Heart right ventricle (tissue), 16 donors: ENCODE results near the gene USH2A. TPM values are rescaled to one million over a fixed set of nuclear protein-coding genes. Genes with fewer than 3 reads are reported as not detected.

ENCODE experiments used
- ATAC-seq, 8 donors: fragments of 200-7000 bp; cut with Tn5 transposase; one replicate each; pipeline ENCODE4 v1.9.1; 2020; ENCODE audit warnings: mild to moderate bottlenecking in 8 of 8, moderate library complexity in 8 of 8, moderate number of reproducible peaks in 1 of 8
- DNase-seq, 2 donors: peaks; one replicate each; pipeline ENCODE4 v3.0.0-alpha.2; 2020
- H3K27ac ChIP-seq, 10 donors: fragments of 200-600 bp; sonication (generic) in 2 of 10; one replicate each; pipeline versions ENCODE4 v1.5.0 to v1.8.0; 2020 to 2022; ENCODE audit warnings: mild to moderate bottlenecking in 3 of 10
- H3K27me3 ChIP-seq, 7 donors: fragments of 200-600 bp; one replicate each; pipeline ENCODE4 v1.8.0; 2021 to 2022; ENCODE audit warnings: mild to moderate bottlenecking in 2 of 7
- H3K36me3 ChIP-seq, 9 donors: fragments of 200-600 bp; sonication (generic) in 1 of 9; one replicate each; pipeline versions ENCODE4 v1.5.0 to v1.8.0; 2020 to 2022; ENCODE audit warnings: mild to moderate bottlenecking in 2 of 9
- H3K4me1 ChIP-seq, 9 donors: fragments of 200-600 bp; sonication (generic) in 1 of 9; one replicate each; pipeline versions ENCODE4 v1.5.0 to v1.8.0; 2020 to 2022; ENCODE audit warnings: mild to moderate bottlenecking in 4 of 9
- H3K4me3 ChIP-seq, 10 donors: fragments of 200-600 bp; sonication (generic) in 2 of 10; one replicate each; pipeline versions ENCODE4 v1.5.0 to v1.8.0; 2020 to 2022; ENCODE audit warnings: mild to moderate bottlenecking in 7 of 10, moderate library complexity in 2 of 10
- H3K9me3 ChIP-seq, 11 donors: fragments of 200-600 bp in 10 of 11; sonication (generic) in 2 of 11; one replicate each; pipeline versions ENCODE4 v1.5.0 to v1.8.0; 2013 to 2022; ENCODE audit warnings: mild to moderate bottlenecking in 2 of 11, control low read depth in 1 of 11, moderate library complexity in 1 of 11
- WGBS, 2 donors: extraction: QIAGEN DNeasy Blood & Tissue Kit; methylation state at CpG; one replicate each; pipeline ENCODE4 v1.1.7; 2013; ENCODE audit warnings: inconsistent platforms in 1 of 2; 5-methylcytosine and 5-hydroxymethylcytosine counted together
- intact Hi-C, 10 donors: fragments of 100-400 bp; cut with DNase I; formaldehyde crosslinking; loops; one replicate each; pipeline versions ENCODE4 v1.11.1 to v1.14.2; 2022
- polyA plus RNA-seq, 2 donors: library from polyadenylated mRNA; stranded (reverse); fragments of 200-250 nt; gene quantifications; one replicate each; pipeline ENCODE4 v1.2.3, GENCODE V29; 2013
- total RNA-seq, 10 donors: library from RNA; stranded (reverse); fragmentation: NEBNext Ultra II Directional in 3 of 10; extraction: Animal tissue kit (Norgen Biotek cat#: 25700) in 3 of 10; gene quantifications; one replicate each; pipeline versions ENCODE4 v1.2.1 to v1.2.4, GENCODE V29; 2021 to 2023
- TF ChIP-seq, protein P1 (sequence below), 9 donors: fragments of 200-600 bp; sonication (generic) in 2 of 9; IDR thresholded peaks; one replicate each; pipeline versions ENCODE4 v1.5.0 to v1.8.0; 2021 to 2022; ENCODE audit warnings: antibody characterized with exemption in 9 of 9, mild to moderate bottlenecking in 5 of 9, moderate library complexity in 1 of 9
- donor health status: Arrhythmogenic right ventricular cardiomyopathy.
- donor health status: ischemic (EF 13 %, LVEDD 7.1; RV severe dilation, severe dysfunction).
- donor health status: healthy with polysubstance abuse.
- donor health status: DM: no; HTN: yes; CAD: no.
- donor health status: DM: no; HTN: no; CAD: no.
- donor health status: ischemic (EF 25% LVEDD 6.9; RV normal size, moderate dysfunction).
- donor health status: ischemic (EF 25% LVEDD 5.7; RV mildly dilated, moderate dysfunction).
- donor health status: healthy.
- donor health status: DM: yes; HTN: yes; CAD: no.
- donor health status: Ischemic cardiomyopathy.
- donor health status: ischemic (EF 35%, LVEDD 5.7; RV mildly dilated, moderate dysfunction).
- donor health status: nonischemic (EF 11% LVEDD 7.7; RV severe dilation, severe dysfunction).
- donor health status: DM: yes; HTN: yes; CAD: no.
- donor health status: PGD.
- donor health status: ischemic (EF 29% LVEDD 5.4; RV normal size, mild dysfunction).
- donor health status: nonischemic (EF 23%, LVEDD 6.1; RV moderate dilation, normal function).

Gene USH2A
- total and polyA plus RNA-seq, 12 donors: 0.01 to 4.9 (median 3.6) TPM

DNA sequence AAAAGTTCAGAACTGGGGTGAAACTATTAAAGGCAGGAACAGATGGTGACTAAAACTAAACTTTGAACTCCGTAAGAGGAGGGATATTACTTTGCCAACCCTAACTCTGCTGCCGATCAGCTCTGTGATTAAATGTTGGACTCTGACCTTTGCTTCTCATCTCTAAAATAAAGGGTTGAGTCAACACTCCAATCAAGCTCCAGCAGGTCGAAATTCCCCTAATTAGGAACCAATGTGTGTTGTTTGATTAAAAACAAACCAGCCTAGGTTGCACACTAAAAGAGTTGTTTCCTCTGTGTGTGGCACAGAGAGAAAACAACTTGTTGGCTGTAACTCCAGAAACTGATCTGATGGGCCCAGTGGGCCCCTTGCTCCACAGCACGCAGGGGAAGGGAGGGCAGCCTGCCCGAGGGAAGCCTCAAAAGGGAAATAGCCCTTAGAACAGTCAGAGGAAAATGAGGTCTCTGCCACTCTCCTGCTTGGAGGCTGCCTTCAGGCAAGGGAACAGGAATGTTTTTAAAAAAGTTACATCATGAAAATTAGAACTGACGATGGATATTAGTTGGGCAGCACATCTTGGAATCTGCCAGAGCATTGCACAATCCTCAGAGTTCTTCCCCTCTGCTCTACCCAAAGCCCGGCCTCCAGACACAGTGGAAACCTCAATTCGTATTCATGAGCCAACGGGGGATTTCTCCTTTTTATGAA lies 786.8 kb downstream of the USH2A start:
- WGBS, 2 donors: 59 to 71% methylated on average over 9 of the region's 9 CpGs
- Histone ChIP-seq H3K4me3 (no peak overlapping the region), H3K9me3 (no peaks in the 10 kb centered on the region), H3K4me1 (peaks cover 0 to 5% (median 0%) of the 10 kb centered on the region in 9 donors), H3K27ac (peak overlapping the region in 3 of 10 donors; percentile 2 to 31 (median 9)), H3K27me3 (peaks cover 0 to 6% (median 0%) of the 10 kb centered on the region in 7 donors), H3K36me3 (no peaks in the 10 kb centered on the region)
- DNase-seq: no peak
- ATAC-seq: peak in 7 of 8 donors; percentile 24 to 83 (median 53)
- intact Hi-C loops: no loop called here
- TF ChIP-seq, protein P1, sequence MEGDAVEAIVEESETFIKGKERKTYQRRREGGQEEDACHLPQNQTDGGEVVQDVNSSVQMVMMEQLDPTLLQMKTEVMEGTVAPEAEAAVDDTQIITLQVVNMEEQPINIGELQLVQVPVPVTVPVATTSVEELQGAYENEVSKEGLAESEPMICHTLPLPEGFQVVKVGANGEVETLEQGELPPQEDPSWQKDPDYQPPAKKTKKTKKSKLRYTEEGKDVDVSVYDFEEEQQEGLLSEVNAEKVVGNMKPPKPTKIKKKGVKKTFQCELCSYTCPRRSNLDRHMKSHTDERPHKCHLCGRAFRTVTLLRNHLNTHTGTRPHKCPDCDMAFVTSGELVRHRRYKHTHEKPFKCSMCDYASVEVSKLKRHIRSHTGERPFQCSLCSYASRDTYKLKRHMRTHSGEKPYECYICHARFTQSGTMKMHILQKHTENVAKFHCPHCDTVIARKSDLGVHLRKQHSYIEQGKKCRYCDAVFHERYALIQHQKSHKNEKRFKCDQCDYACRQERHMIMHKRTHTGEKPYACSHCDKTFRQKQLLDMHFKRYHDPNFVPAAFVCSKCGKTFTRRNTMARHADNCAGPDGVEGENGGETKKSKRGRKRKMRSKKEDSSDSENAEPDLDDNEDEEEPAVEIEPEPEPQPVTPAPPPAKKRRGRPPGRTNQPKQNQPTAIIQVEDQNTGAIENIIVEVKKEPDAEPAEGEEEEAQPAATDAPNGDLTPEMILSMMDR (IDR thresholded peaks at IDR 0.05): no peak

DNA sequence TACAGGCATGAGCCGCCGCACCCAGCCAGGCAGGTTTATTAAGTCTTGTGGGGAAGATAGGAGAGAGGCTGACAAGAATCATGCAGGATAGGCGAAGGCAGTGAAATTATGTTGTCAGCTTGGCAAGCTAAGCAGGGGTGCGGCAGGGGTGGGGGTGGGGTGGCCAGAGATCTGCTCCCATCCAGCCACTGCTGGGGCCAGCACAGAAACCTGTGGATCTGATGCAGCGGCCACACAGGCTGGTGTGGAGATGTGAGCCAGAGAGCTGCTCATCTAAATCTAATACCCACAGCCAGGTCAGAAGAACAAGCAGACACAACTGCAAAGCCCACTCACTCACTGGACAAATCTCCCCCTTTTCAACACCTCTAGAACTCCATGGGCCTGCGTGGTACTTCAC lies 787.4 kb downstream of the USH2A start:
- Histone ChIP-seq H3K36me3 (no peaks in the 10 kb centered on the region), H3K4me3 (no peak overlapping the region), H3K4me1 (peaks cover 0 to 5% (median 0%) of the 10 kb centered on the region in 9 donors), H3K27ac (no peak overlapping the region), H3K9me3 (no peaks in the 10 kb centered on the region), H3K27me3 (peaks cover 0 to 6% (median 0%) of the 10 kb centered on the region in 7 donors)
- intact Hi-C loops: no loop called here
- DNase-seq (no peak), ATAC-seq (no peak)
- WGBS, 2 donors: 87 to 90% methylated on average over 6 of the region's 6 CpGs
- TF ChIP-seq, protein P1 (IDR thresholded peaks at IDR 0.05): no peak

DNA sequence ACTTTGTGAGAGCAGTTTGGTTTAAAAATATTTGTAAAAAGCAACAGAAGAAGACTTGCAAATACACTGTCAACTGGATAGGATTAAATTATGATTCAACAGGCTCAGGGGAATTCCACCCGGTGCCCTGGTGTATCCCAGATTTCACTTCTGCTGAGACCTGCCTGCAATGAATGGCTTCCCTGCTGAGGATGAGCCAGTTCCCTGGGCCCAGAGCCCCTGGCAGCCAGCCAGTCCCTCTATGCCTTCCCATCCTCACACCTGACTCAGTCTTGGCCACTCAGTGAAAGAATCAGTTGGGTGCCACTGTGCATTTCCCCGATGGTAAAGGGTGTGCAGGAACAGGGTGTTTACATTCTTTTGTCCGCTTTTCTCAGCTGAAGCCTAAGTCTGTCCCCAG lies 791.8 kb downstream of the USH2A start:
- H3K4me1 ChIP-seq: no peaks in the 10 kb centered on the region
- no peak for ATAC-seq
- TF ChIP-seq, protein P1 (IDR thresholded peaks at IDR 0.05): no peak
- no peaks in the 10 kb centered on the region for H3K9me3 ChIP-seq
- intact Hi-C loops: no loop called here
- peak in 1 of 2 donors; percentile 19 for DNase-seq
- H3K27me3 ChIP-seq: peaks cover 0 to 6% (median 0%) of the 10 kb centered on the region in 7 donors
- H3K4me3 ChIP-seq: no peak overlapping the region
- WGBS, 2 donors: 61 to 62% methylated on average over 3 of the region's 3 CpGs
- H3K36me3 ChIP-seq: no peaks in the 10 kb centered on the region
- no peak overlapping the region for H3K27ac ChIP-seq

DNA sequence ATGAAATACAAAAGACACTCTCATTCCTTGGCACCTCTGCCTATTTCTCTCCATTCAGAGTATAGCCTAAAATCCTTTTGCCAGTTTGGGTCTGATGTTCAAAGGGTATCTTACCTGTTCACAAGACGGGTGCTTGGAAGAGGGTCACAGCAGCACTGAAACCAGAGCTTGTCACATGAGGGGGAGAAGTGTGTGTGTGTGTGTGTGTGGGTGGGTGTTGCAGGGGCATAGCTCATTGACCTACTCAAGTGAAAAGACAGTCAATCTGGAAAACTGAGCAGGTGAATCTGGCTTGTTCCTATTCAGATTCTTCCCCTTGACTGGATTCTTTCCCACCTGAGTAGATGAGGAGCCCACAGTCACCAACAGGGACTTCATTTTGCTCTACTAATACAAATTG lies 792.2 kb downstream of the USH2A start:
- no peak overlapping the region for H3K4me3 ChIP-seq
- no peaks in the 10 kb centered on the region for H3K9me3 ChIP-seq
- TF ChIP-seq, protein P1 (IDR thresholded peaks at IDR 0.05): no peak
- no peak overlapping the region for H3K27ac ChIP-seq
- ATAC-seq (no peak), DNase-seq (no peak)
- WGBS, 2 donors: 88% methylated on average over 1 of the region's 1 CpG
- intact Hi-C loops: no loop called here
- peaks cover 0 to 6% (median 0%) of the 10 kb centered on the region in 7 donors for H3K27me3 ChIP-seq
- H3K36me3 ChIP-seq: no peaks in the 10 kb centered on the region
- no peaks in the 10 kb centered on the region for H3K4me1 ChIP-seq
